ENCODE measurements around the gene BAG3. TPM values are rescaled to one million over a fixed set of nuclear protein-coding genes. Genes with fewer than 3 reads are reported as not detected.
A peak's percentile ranks its signal among the peaks of the same experiment; 100 is the strongest.

BAG3 gene
- total and polyA plus RNA-seq, 9 of the 15 experiments (the other 6 are each of a cell fraction or from before 2014, with no cell fraction given): 2.6 to 27.4 (median 7.2) TPM

GRCh38 chr10:119686465-119687191, 35.4 kb downstream of the BAG3 start (continued):
- TF ChIP-seq PBX2 (CRISPR knock-in tag; IDR thresholded peaks at IDR 0.05; ENCODE audit: low read depth) (no peak), PBX2 (tag; conservative IDR thresholded peaks at IDR 0.05; ENCODE audit: low read depth) (peak; percentile 21; the same call in 1 of the 2 replicates), ZNF561 (CRISPR knock-in tag; conservative IDR thresholded peaks at IDR 0.05) (no peak), RHOXF2B (CRISPR knock-in tag; conservative IDR thresholded peaks at IDR 0.05) (no peak), FOXK1 (CRISPR knock-in tag; IDR thresholded peaks at IDR 0.05; ENCODE audit: borderline replicate concordance) (no peak), RAD21 (CRISPR knock-in tag; conservative IDR thresholded peaks at IDR 0.05 in 1 of 2, IDR thresholded peaks at IDR 0.05 in 1 of 2) (peak; percentile 77 to 82), NRF1 (conservative IDR thresholded peaks at IDR 0.05 in 1 of 2, IDR thresholded peaks at IDR 0.05 in 1 of 2) (peak; percentile 51 to 70), CXXC5 (CRISPR knock-in tag; IDR thresholded peaks at IDR 0.05) (0 out of 2 replicates have a peak, but pooled peaks have one; percentile 28), ZC3H8 (IDR thresholded peaks at IDR 0.05) (no peak), ZNF668 (CRISPR knock-in tag; IDR thresholded peaks at IDR 0.05) (no peak), LCOR (CRISPR knock-in tag; IDR thresholded peaks at IDR 0.05) (no peak), FOSL1 (tag; conservative IDR thresholded peaks at IDR 0.05) (peak; percentile 65), MEF2A (IDR thresholded peaks at IDR 0.05; ENCODE audit: control insufficient read depth, low read depth, low read length) (no peak), NFATC3 (IDR thresholded peaks at IDR 0.05) (no peak), MEIS2 (IDR thresholded peaks at IDR 0.05; ENCODE audit: partially characterized antibody) (peak; percentile 36), ZNF174 (CRISPR knock-in tag; IDR thresholded peaks at IDR 0.05) (no peak), RBM25 (IDR thresholded peaks at IDR 0.05; ENCODE audit: low read depth, low read length, severe bottlenecking) (no peak), ATF3 (IDR thresholded peaks at IDR 0.05) (peak; percentile 30; the same call in 1 of the 2 replicates), ATF3 (CRISPR knock-in tag; conservative IDR thresholded peaks at IDR 0.05) (no peak)
